Measurements from ENCODE around the gene RAP2A.

RAP2A gene

GRCh38 chr13:97512732-97513131 is 78.8 kb downstream of the RAP2A start:
- no peaks in the 10 kb centered on the region for H3K27me3 Mint-ChIP-seq (ENCODE audit: low read depth)
- no peak overlapping the region for H3K4me3 Mint-ChIP-seq
- no peaks in the 10 kb centered on the region for H3K4me1 Mint-ChIP-seq (ENCODE audit: low read depth)
- peaks cover 9% of the 10 kb centered on the region for H3K9me3 Mint-ChIP-seq
- H3K36me3 Mint-ChIP-seq (ENCODE audit: low read depth) = no peaks in the 10 kb centered on the region
- no peak overlapping the region for H3K27ac Mint-ChIP-seq

GRCh38 chr13:97515643-97516042 is 81.7 kb downstream of the RAP2A start:
- no peaks in the 10 kb centered on the region for H3K36me3 Mint-ChIP-seq (ENCODE audit: low read depth)
- H3K27ac Mint-ChIP-seq = no peak overlapping the region
- H3K4me1 Mint-ChIP-seq (ENCODE audit: low read depth) = no peaks in the 10 kb centered on the region
- H3K27me3 Mint-ChIP-seq (ENCODE audit: low read depth) = peaks cover 2% of the 10 kb centered on the region
- H3K4me3 Mint-ChIP-seq = no peak overlapping the region
- H3K9me3 Mint-ChIP-seq = peaks cover 17% of the 10 kb centered on the region

- H3K9me3 Mint-ChIP-seq = peaks cover 9% of the 10 kb centered on the region
- H3K4me3 Mint-ChIP-seq = no peak overlapping the region
- no peak overlapping the region for H3K27ac Mint-ChIP-seq
- H3K27me3 Mint-ChIP-seq (ENCODE audit: low read depth) = peaks cover 3% of the 10 kb centered on the region
- no peaks in the 10 kb centered on the region for H3K36me3 Mint-ChIP-seq (ENCODE audit: low read depth)
- no peaks in the 10 kb centered on the region for H3K4me1 Mint-ChIP-seq (ENCODE audit: low read depth)
These were observed 84.0 kb downstream of the RAP2A start for GRCh38 chr13:97517967-97518366.

Measured in T-helper 1 cell treated with Interleukin-12 subunit alpha and Interleukin-12 subunit beta and Interleukin-4 antibody, amounts not matched to agents 30 μg/mL and 1 μg/mL, for 36 hours (primary cell).